H9 (cell line): ENCODE measurements around the gene GNB1L. TPM values are rescaled to one million over a fixed set of nuclear protein-coding genes. Genes with fewer than 3 reads are reported as not detected.

Experiments used
- DNase-seq: peaks from one replicate; pipeline ENCODE4 v3.0.0-alpha.2; 2017
- H2AFZ ChIP-seq: one replicate; pipeline ENCODE4 v1.6.1; 2013; ENCODE audit warnings: mild to moderate bottlenecking, low read length, control low read depth, moderate library complexity
- H2AK5ac ChIP-seq: 2 replicates; pipeline ENCODE4 v1.6.1; 2013; ENCODE audit warnings: low read length, control low read depth, mixed read lengths; ENCODE audit not compliant: insufficient read length
- H2BK120ac ChIP-seq: one replicate; pipeline ENCODE4 v1.6.1; 2013; ENCODE audit warnings: low read depth, mild to moderate bottlenecking, low read length, control low read depth, inconsistent platforms; ENCODE audit not compliant: poor library complexity, severe bottlenecking
- H2BK12ac ChIP-seq: 2 replicates; pipeline ENCODE4 v1.6.1; 2013; ENCODE audit warnings: low read length, control low read depth, mixed read lengths, low read depth; ENCODE audit not compliant: insufficient read length
- H2BK15ac ChIP-seq: 2 replicates; pipeline ENCODE4 v1.6.1; 2013; ENCODE audit warnings: low read depth, low read length, control low read depth
- H2BK20ac ChIP-seq: one replicate; pipeline ENCODE4 v1.6.1; 2013; ENCODE audit warnings: low read depth, mild to moderate bottlenecking, low read length, control low read depth, inconsistent platforms; ENCODE audit not compliant: poor library complexity, severe bottlenecking
- H2BK5ac ChIP-seq: 2 replicates; pipeline ENCODE4 v1.6.1; 2013; ENCODE audit warnings: low read length, control low read depth, mixed read lengths; ENCODE audit not compliant: insufficient read length
- H3K14ac ChIP-seq: 2 replicates; pipeline ENCODE4 v1.6.1; 2013; ENCODE audit warnings: low read length, control low read depth; ENCODE audit not compliant: insufficient read depth
- H3K18ac ChIP-seq: 2 replicates; pipeline ENCODE4 v1.6.1; 2013; ENCODE audit warnings: low read depth, mild to moderate bottlenecking, mixed read lengths, low read length, control low read depth; ENCODE audit not compliant: insufficient read length
- H3K23ac ChIP-seq: 2 replicates; pipeline ENCODE4 v1.6.1; 2013; ENCODE audit warnings: low read length, control low read depth, mixed read lengths, low read depth; ENCODE audit not compliant: insufficient read length
- H3K23me2 ChIP-seq: 2 replicates; pipeline ENCODE4 v1.6.1; 2013; ENCODE audit warnings: low read depth, mild to moderate bottlenecking, mixed read lengths, low read length, control low read depth; ENCODE audit not compliant: insufficient read length, poor library complexity, severe bottlenecking
- H3K27ac ChIP-seq: 2 replicates; pipeline ENCODE4 v1.5.1; 2013; ENCODE audit warnings: low read length, control low read depth, mixed read lengths, low read depth; ENCODE audit not compliant: insufficient read length
- H3K27me3 ChIP-seq: 2 replicates; pipeline ENCODE4 v1.6.1; 2013; ENCODE audit warnings: low read length, control low read depth, inconsistent platforms; ENCODE audit not compliant: insufficient read depth
- H3K4ac ChIP-seq: 2 replicates; pipeline ENCODE4 v1.6.1; 2013; ENCODE audit warnings: low read depth, mild to moderate bottlenecking, control low read depth, inconsistent platforms, low read length, moderate library complexity
- H3K4me1 ChIP-seq: 2 replicates; pipeline ENCODE4 v1.6.1; 2013; ENCODE audit warnings: low read length, control low read depth, inconsistent platforms; ENCODE audit not compliant: insufficient read depth
- H3K4me2 ChIP-seq: 2 replicates; pipeline ENCODE4 v1.6.1; 2013; ENCODE audit warnings: low read length, control low read depth, mixed read lengths; ENCODE audit not compliant: insufficient read length, insufficient read depth
- H3K56ac ChIP-seq: 2 replicates; pipeline ENCODE4 v1.6.1; 2013; ENCODE audit warnings: low read depth, mild to moderate bottlenecking, mixed read lengths, low read length, control low read depth; ENCODE audit not compliant: insufficient read length
- H3K79me1 ChIP-seq: 2 replicates; pipeline ENCODE4 v1.6.1; 2013; ENCODE audit warnings: low read depth, mild to moderate bottlenecking, moderate library complexity, low read length, control low read depth, inconsistent platforms; ENCODE audit not compliant: insufficient read depth, poor library complexity, severe bottlenecking
- H3K79me2 ChIP-seq: 2 replicates; pipeline ENCODE4 v1.6.1; 2013; ENCODE audit warnings: low read length, control low read depth, inconsistent platforms; ENCODE audit not compliant: insufficient read depth
- H3K9ac ChIP-seq: 2 replicates; pipeline ENCODE4 v1.6.1; 2013; ENCODE audit warnings: low read length, control low read depth, mixed read lengths; ENCODE audit not compliant: insufficient read length; ENCODE audit errors: extremely low read depth
- H3K9me3 ChIP-seq: one replicate; pipeline ENCODE4 v1.6.1; 2013; ENCODE audit warnings: low read depth, low read length, inconsistent platforms; ENCODE audit not compliant: control insufficient read depth
- H3T11ph ChIP-seq: one replicate; pipeline ENCODE4 v1.6.1; 2013; ENCODE audit warnings: mild to moderate bottlenecking, low read length, control low read depth, inconsistent platforms
- H4K20me1 ChIP-seq: one replicate; pipeline ENCODE4 v1.6.1; 2013; ENCODE audit not compliant: control insufficient read depth, insufficient read length, insufficient read depth
- H4K5ac ChIP-seq: 2 replicates; pipeline ENCODE4 v1.6.1; 2013; ENCODE audit warnings: low read depth, mild to moderate bottlenecking, mixed read lengths, low read length, control low read depth; ENCODE audit not compliant: insufficient read length
- H4K8ac ChIP-seq: replicated peaks from 2 replicates; pipeline ENCODE4 v1.6.1; 2013; ENCODE audit warnings: low read length, control low read depth, mixed read lengths, low read depth; ENCODE audit not compliant: insufficient read length
- H4K91ac ChIP-seq: 2 replicates; pipeline ENCODE4 v1.6.1; 2013; ENCODE audit warnings: low read depth, mild to moderate bottlenecking, moderate library complexity, mixed read lengths, low read length, control low read depth; ENCODE audit not compliant: insufficient read length
- H3K27ac Mint-ChIP-seq, 3 experiments: 2 replicates in 2 of 3; 3 replicates in 1 of 3; pipeline ENCODE4 v1.8.0; 2020 to 2021; ENCODE audit warnings: mixed read lengths in 3 of 3, mild to moderate bottlenecking in 1 of 3, moderate library complexity in 1 of 3
- H3K27me3 Mint-ChIP-seq: 2 replicates; pipeline ENCODE4 v1.8.0; 2021; ENCODE audit warnings: low read depth, mild to moderate bottlenecking, moderate library complexity, mixed read lengths
- H3K36me3 Mint-ChIP-seq, 3 experiments: 2 replicates in 2 of 3; 3 replicates in 1 of 3; pipeline ENCODE4 v1.8.0; 2020 to 2021; ENCODE audit warnings: low read depth in 3 of 3, mixed read lengths in 3 of 3; ENCODE audit not compliant: insufficient read depth in 1 of 3
- H3K4me1 Mint-ChIP-seq, 2 experiments: 2 replicates each; pipeline ENCODE4 v1.8.0; 2020; ENCODE audit warnings: mixed read lengths in 2 of 2
- H3K4me3 Mint-ChIP-seq, 2 experiments: 2 replicates in 1 of 2; 3 replicates in 1 of 2; pipeline ENCODE4 v1.8.0; 2020 to 2021; ENCODE audit warnings: mild to moderate bottlenecking in 2 of 2, mixed read lengths in 2 of 2, moderate library complexity in 1 of 2
- H3K9me3 Mint-ChIP-seq, 2 experiments: 2 replicates in 1 of 2; 3 replicates in 1 of 2; pipeline ENCODE4 v1.8.0; 2020; ENCODE audit warnings: mild to moderate bottlenecking in 2 of 2, mixed read lengths in 2 of 2, moderate library complexity in 1 of 2
- whole genome bisulfite sequencing: extraction: QIAGEN DNeasy Blood & Tissue Kit; methylation state at CpG from one replicate; pipeline ENCODE4 v1.1.7; 2013; ENCODE audit warnings: missing lambda C conversion rate, low lambda C conversion rate, mixed read lengths; ENCODE audit not compliant: insufficient read length; ENCODE audit errors: extremely low coverage; 5-methylcytosine and 5-hydroxymethylcytosine counted together
- total RNA-seq: library from RNA; stranded (reverse); gene quantifications from 2 replicates; pipeline ENCODE4 v1.2.1, GENCODE V29; 2021
- TF ChIP-seq, protein P1 (sequence below): fragments of 200-600 bp; sonication (generic); conservative IDR thresholded peaks from 3 replicates; pipeline ENCODE4 v1.8.0; 2021; ENCODE audit warnings: antibody characterized with exemption, mild to moderate bottlenecking

GNB1L gene
- total RNA-seq, 1 experiment from 2014 or later, result 22.4 TPM

GRCh38 chr22:19769393-19769715 is 85.3 kb downstream of the GNB1L start:
- no peak for DNase-seq
- Histone ChIP-seq H3K27ac (no peak overlapping the region), H2AFZ (no peak overlapping the region), H3K79me2 (no peaks in the 10 kb centered on the region), H4K91ac (no peak overlapping the region), H3K9ac (no peak overlapping the region), H2BK120ac (no peak overlapping the region), H4K8ac (no peak overlapping the region), H3K14ac (no peak overlapping the region; the same call in 1 of the 2 replicates), H3K4me2 (no peak overlapping the region), H3K79me1 (no peaks in the 10 kb centered on the region), H2AK5ac (no peak overlapping the region), H3K56ac (no peak overlapping the region), H3K23me2 (peaks cover 4% of the 10 kb centered on the region), H2BK5ac (no peak overlapping the region), H2BK12ac (no peak overlapping the region), H3T11ph (no peak overlapping the region), H3K18ac (no peak overlapping the region), H3K9me3 (no peaks in the 10 kb centered on the region), H2BK20ac (no peak overlapping the region), H3K4ac (no peak overlapping the region), H3K4me1 (peaks cover 4% of the 10 kb centered on the region; the same call in 1 of the 2 replicates), H3K27me3 (peaks cover 40% of the 10 kb centered on the region), H3K23ac (no peak overlapping the region), H2BK15ac (no peak overlapping the region), H4K20me1 (no peaks in the 10 kb centered on the region), H4K5ac (no peak overlapping the region)
- TF ChIP-seq, protein P1, sequence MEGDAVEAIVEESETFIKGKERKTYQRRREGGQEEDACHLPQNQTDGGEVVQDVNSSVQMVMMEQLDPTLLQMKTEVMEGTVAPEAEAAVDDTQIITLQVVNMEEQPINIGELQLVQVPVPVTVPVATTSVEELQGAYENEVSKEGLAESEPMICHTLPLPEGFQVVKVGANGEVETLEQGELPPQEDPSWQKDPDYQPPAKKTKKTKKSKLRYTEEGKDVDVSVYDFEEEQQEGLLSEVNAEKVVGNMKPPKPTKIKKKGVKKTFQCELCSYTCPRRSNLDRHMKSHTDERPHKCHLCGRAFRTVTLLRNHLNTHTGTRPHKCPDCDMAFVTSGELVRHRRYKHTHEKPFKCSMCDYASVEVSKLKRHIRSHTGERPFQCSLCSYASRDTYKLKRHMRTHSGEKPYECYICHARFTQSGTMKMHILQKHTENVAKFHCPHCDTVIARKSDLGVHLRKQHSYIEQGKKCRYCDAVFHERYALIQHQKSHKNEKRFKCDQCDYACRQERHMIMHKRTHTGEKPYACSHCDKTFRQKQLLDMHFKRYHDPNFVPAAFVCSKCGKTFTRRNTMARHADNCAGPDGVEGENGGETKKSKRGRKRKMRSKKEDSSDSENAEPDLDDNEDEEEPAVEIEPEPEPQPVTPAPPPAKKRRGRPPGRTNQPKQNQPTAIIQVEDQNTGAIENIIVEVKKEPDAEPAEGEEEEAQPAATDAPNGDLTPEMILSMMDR, result no peak
- peaks cover 93% of the 10 kb centered on the region for H3K27me3 Mint-ChIP-seq
- H3K4me1 Mint-ChIP-seq, result peaks cover 6 to 19% of the 10 kb centered on the region in 2 experiments
- peaks cover 0 to 3% of the 10 kb centered on the region in 2 experiments; a peak in 1 of 5 replicates for H3K9me3 Mint-ChIP-seq
- no peak overlapping the region for H3K4me3 Mint-ChIP-seq
- no peak overlapping the region for H3K27ac Mint-ChIP-seq
- WGBS, result no CpG with 5 or more reads among the region's 12 CpGs
- no peaks in the 10 kb centered on the region for H3K36me3 Mint-ChIP-seq
